Measurements from ENCODE around the gene L3MBTL1.

Gene L3MBTL1

DNA sequence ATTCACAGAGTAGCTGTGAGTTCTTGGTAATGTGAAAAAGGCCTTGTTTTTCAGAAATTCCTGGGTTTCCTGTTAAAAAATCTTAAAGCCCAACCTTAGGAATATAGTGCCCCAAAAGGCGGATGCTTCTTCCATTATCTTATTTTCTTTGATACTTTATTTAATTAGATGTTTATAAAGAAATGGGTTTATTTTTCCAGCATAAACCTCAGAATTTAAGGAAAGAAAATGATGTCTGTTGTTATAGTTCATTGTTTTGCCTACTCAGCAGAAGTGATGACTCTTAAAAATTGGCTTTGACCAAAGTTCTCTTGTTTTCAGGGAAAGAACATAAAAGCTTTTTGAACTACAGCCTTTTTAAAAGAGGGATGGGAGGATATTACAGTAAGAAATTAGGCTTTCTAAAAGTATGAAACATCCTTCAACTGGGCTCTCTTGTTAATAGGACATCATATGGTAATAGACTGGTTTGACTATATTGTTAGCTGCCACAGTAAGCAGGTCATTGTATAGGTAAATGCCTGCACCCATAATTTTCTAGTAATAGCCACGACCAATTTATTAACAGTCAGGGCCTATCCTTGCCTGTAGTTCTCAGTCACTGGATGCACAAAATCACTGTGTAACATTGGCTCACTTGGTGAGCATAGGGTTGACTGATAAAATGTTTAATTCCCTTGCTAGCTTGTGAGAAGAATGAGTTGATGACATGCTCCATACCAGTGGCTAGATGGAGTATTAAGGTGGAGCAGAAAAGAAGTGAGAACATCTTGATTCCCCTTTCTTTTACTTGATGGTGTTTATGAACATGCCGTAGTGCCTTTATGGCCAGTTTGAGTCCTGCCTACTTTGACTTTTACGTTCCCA, 44.6 kb upstream of the L3MBTL1 start:
- TF ChIP-seq, protein P1, sequence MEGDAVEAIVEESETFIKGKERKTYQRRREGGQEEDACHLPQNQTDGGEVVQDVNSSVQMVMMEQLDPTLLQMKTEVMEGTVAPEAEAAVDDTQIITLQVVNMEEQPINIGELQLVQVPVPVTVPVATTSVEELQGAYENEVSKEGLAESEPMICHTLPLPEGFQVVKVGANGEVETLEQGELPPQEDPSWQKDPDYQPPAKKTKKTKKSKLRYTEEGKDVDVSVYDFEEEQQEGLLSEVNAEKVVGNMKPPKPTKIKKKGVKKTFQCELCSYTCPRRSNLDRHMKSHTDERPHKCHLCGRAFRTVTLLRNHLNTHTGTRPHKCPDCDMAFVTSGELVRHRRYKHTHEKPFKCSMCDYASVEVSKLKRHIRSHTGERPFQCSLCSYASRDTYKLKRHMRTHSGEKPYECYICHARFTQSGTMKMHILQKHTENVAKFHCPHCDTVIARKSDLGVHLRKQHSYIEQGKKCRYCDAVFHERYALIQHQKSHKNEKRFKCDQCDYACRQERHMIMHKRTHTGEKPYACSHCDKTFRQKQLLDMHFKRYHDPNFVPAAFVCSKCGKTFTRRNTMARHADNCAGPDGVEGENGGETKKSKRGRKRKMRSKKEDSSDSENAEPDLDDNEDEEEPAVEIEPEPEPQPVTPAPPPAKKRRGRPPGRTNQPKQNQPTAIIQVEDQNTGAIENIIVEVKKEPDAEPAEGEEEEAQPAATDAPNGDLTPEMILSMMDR (IDR thresholded peaks at IDR 0.05): no peak
- no peak for TF ChIP-seq ZFX (IDR thresholded peaks at IDR 0.05; ENCODE audit: borderline replicate concordance)
- no peak overlapping the region; the same call in 1 of the 2 replicates for H3K27ac ChIP-seq

DNA sequence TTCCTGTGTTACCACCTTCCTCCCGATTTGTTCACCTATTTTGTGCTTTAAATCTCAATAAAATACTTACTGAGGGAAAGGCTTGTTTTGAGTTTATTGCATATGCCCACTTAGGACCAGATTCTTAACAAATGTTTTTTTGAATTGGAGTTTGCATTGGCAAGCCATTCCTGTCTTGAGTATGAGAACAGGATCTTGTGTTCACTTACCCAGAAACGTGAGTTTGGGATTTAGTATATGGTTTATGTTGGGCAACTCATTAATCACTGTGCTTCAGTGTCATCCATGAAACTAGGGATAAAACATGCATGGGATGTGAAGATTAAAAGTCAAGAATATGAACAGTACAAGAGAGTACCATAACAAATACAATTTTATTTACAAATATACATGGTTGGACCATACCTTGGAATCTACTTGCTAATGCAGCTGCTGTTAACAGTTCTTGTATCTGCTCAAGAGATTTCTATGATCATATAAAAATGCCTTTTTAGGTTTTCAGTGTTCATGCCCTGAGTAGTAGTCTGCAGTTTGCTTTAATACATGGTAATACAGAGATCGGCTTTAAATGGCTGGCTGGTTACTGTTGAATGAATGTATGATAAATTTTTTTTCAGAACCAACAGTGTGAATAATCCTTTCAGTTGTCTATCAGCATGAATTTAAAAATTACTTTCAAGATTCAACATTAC, 43.8 kb upstream of the L3MBTL1 start:
- no peak for TF ChIP-seq ZFX (IDR thresholded peaks at IDR 0.05; ENCODE audit: borderline replicate concordance)
- TF ChIP-seq, protein P1 (IDR thresholded peaks at IDR 0.05): no peak
- no peak overlapping the region; the same call in 1 of the 2 replicates for H3K27ac ChIP-seq

- TF ChIP-seq ZFX (IDR thresholded peaks at IDR 0.05; ENCODE audit: borderline replicate concordance): no peak
- TF ChIP-seq, protein P1 (IDR thresholded peaks at IDR 0.05): no peak
- no peak overlapping the region for H3K27ac ChIP-seq
These were observed 43.2 kb upstream of the L3MBTL1 start for GRCh38 chr20:43464219-43464790.

- peak overlapping the region; percentile 46 for H3K27ac ChIP-seq
- TF ChIP-seq ZFX (IDR thresholded peaks at IDR 0.05; ENCODE audit: borderline replicate concordance): no peak
- TF ChIP-seq, protein P1 (IDR thresholded peaks at IDR 0.05): no peak
These were observed 41.9 kb upstream of the L3MBTL1 start for GRCh38 chr20:43465625-43465943.

GRCh38 chr20:43467589-43467988, 39.9 kb upstream of the L3MBTL1 start:
- TF ChIP-seq, protein P1 (IDR thresholded peaks at IDR 0.05): no peak
- no peak for TF ChIP-seq ZFX (IDR thresholded peaks at IDR 0.05; ENCODE audit: borderline replicate concordance)
- H3K27ac ChIP-seq: peak overlapping the region; percentile 46; the same call in 1 of the 2 replicates

- no peak overlapping the region for H3K27ac ChIP-seq
- TF ChIP-seq, protein P1 (IDR thresholded peaks at IDR 0.05): no peak
- TF ChIP-seq ZFX (IDR thresholded peaks at IDR 0.05; ENCODE audit: borderline replicate concordance): no peak
These were observed 34.7 kb upstream of the L3MBTL1 start for GRCh38 chr20:43472671-43473380.

Data from 22Rv1 (cell line).